GM21723 (cell line): Measurements from ENCODE around the gene BCKDHA.
"Not testable (repeated sequence)": the region's sequence is repeated elsewhere in the genome, so short reads cannot be mapped to it uniquely, and the experiment has no call there.

ENCODE experiments used
- ATAC-seq: cut with Tn5 transposase; IDR thresholded peaks from one replicate; pipeline ENCODE4 v1.9.1; 2021; ENCODE audit warnings: mild to moderate bottlenecking, moderate library complexity; ENCODE audit not compliant: unreplicated experiment

The BCKDHA gene

DNA sequence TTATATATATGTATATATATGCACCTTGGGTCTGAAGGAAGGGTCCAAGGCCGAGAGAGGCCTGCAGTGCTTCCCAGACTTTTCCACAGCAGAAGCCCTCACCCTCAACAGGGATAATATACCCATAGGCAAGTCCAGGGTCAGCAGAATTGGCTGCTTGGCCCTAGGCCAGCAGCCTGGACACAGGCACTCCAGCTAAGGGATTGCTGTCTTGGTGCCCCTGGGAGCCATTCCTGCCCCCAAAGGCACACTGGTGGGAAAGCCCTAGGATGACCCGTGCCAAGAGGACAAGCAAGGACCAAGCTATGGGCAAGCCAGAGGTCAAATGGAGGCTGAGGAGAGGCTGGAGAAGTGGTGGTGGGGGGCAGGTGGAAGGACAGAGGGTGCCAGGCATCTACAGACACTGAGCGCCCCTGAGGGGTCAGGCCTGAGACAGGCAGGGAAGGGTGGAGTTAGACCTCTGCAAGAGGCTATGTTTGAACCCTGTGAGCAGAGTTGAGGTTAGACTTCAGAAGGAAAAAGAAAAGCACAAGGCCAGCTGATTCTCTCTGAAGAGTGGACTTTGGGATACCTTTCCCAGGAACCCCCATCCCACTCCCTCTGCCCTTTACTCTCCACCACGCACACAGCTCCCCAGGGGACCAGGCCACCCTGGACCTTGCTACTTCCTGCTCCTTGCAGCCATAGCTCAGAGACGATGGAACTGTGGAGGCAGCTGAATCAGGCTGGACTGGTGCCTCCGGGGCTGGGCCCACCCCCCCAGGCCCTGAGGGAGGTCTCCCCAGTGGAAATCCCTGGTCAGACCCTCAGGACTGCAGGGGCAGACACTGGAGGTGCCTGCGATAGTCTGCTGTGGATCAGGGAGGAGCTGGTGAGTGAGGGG, 45.1 kb downstream of the BCKDHA start, which contains the start of gene ERICH4:
Gene ERICH4, plus strand, starts transcription at position 684 of the 883 bp plus-strand sequence. Its CDS starts 14 bp downstream, at position 698.
- ATAC-seq, result no peak

DNA sequence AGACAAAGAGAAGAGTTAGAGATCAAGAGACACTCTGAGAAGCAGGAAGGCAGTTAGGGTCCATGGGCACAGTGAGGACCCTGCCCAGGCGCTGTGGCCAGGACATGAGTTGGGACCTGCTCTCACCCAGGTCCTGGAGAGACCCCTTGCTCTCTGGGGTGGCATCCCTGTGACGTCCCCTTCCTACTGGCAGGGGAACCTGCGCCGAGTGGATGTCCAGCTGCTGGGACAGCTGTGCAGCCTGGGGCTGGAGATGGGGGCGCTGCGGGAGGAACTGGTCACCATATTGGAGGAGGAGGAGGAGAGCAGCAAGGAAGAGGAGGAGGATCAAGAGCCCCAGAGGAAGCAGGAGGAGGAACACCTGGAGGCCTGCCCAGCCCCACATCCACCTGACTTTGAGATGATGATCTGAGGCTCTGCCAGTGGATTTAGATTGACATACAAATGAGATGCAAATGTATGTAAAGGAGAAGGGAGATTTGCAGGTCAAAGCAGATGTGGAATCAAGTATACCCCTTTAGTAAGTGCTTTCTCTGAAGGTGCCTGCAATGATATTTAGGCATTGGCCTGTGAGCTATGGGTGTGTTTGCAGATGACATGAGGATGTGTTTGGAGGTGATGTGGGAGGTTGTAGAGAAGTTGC, 46.3 kb downstream of the BCKDHA start:
- no peak for ATAC-seq

DNA sequence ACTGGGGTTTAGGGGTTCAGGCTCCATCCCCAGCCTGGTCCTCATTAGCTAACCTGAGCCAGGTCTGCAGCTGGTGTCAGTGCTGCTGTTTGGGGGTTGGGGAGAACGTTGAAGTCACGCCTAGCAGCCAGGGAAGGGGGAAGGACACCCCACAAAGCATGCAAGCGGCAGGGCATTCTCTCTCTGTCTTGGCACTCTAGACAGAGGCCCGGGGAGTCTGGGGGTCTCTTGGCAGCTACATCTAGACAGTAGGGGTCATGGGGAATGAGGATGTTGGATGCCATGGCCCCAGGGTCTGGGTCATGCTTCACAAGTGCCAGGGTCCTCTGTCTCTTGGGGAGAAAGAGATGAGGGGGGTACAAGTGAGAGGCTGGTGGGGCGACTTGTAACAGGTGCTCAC, 48.0 kb downstream of the BCKDHA start:
- no peak for ATAC-seq

DNA sequence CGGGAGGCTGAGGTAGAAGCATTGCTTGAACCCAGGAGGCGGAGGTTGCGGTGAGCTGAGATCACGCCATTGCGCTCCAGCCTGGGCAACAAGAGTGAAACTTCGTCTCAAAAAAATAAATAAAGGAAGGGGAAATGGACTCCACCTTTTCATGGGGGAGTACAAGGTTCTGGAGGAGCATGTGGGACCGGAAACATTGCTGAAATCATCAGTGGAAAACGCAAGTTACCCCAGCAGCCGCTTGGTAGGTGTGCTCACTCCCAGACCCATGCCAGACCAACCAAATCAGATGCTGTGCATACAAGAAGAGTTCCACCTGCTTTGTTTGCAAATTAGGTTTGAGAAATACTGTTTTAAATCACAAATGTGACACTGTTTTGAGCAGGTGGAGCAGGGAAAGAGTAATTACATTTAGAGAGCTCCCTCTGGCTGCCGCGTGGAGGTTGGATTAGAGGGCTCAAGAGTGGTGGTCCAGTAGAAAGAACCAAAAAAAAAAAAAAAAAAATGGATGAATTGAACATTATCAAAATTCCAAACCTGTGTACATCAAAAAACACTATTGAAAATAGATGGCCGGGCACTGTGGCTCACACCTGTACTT, 50.2 kb downstream of the BCKDHA start:
- no peak for ATAC-seq

DNA sequence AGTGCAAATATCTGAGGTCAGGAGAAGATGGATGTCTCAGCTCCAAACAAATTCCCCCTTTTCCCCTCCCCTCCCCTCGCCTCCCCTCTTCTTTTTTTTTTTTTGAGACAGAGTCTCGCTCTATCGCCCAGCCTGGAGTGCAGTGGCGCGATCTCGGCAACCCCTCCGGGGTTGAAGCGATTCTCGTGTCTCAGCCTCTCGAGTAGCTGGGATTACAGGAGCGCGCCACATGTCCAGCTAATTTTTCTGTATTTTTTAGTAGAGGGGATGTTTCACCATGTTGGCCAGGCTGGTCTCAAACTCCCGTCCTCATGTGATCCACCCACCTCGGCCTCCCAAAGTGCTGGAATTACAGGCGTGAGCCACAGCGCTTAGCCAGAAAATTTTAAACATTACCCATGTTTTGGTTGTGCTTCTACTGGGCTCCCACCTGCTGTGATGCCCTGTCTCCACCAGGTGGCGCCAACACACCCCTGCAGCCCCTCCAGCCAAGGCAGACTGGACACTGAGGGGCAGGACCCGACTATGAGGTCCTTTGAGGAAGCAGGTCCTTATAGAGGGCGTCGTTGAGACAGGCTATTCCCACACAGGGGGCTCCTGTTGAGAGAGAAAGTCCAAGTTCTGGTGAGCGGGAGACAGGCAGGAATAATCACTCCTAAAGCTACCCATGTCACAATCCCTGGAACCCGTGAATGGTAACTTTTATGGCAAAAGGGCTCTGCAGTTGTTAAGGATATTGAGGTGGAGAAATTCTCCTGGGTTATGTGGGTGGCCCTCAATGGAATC, 51.7 kb downstream of the BCKDHA start:
- no peak for ATAC-seq

DNA sequence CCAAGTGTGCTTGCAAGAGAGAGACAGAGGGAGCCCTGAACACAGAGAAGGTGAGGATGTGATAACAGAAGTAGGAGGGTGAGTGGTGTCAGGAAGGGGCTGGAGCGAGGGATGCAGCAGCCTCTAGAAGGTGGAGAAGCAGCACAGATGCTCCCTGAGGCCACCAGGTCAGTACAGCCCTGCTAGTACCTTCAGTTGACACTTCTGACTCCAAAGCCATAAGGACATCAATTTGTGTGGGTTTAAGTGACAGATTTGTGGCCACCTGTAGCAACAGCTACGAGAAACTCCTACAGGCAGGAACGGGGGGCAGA, 52.2 kb downstream of the BCKDHA start:
- ATAC-seq, result no peak

DNA sequence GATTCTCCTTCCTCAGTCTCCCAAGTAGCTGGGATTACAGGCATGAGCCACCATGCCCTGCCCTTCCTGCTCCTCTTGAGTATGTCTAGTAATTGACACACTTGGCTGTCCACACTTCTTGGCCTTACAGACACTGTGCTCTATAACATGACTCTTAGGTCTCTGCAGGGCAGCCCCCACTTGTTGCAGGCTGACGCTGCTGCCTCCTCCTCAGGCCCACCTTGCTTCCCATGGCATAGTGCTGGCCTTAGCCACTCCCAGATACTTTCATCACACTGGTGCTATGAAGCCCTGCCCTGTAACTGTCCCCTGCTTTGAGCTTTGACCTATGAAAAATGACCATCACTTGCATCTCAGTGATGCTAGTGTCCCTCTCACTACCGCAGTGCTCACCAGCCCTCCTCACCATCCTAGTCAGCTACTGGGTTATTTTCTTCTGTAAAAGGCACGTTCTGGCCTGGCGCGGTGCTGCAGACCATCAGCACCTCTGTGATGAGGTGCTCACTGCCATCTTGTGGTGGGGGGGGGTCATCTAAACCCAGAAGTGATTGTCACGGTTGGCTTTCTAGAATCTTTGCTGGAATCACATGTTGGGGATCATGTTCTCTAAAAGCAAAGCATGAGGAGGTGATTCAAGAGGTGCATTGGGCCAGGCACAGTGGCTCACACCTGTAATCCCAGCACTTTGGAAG, 55.1 kb downstream of the BCKDHA start:
- ATAC-seq, result no peak

DNA sequence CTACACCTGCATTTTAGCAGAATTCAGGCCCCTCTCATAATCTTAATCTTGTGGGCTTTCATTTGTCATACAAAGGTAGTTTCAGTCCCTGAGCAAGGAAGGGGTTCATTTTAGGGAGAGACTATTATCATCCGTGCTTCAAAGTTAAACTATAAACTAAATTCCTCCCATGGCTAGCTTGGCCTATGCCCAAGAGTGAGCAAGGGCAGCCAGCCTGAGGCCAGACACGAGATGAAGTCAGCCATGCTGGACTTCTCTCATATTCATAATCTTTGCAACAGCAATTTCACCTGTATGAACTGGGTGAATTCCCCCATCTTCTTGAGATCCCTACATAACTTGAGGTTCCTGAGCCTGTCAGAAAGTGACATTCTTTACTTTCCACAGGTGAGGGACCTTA, 58.3 kb downstream of the BCKDHA start:
- ATAC-seq, result no peak

DNA sequence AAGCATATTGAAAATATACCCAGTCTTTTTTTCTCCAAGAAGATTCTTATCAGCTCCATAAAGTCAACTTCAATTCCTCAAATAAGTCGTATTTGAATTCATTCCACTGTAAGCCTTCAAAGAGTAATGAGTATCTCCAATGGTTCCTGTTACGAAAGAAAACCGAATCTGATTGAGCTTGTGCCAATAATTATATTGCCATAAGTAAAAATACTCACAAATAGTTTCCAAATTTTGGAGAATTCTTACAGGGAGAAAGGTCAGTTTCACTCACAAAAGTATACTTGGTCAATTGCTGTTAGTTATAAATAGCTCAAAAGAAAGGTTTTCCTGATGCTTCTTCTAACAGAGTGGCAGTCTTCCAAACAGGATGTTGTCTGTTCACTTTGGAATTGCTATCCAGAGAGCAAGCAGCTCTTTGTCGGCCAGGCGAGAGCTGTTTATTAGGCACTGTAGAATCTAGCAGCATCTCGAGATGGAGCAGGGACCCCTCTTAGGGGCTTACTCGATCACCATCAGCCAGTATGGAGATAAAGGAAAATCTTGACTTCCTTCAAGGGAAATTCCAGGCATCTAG, 58.8 kb downstream of the BCKDHA start:
- ATAC-seq, result no peak

DNA sequence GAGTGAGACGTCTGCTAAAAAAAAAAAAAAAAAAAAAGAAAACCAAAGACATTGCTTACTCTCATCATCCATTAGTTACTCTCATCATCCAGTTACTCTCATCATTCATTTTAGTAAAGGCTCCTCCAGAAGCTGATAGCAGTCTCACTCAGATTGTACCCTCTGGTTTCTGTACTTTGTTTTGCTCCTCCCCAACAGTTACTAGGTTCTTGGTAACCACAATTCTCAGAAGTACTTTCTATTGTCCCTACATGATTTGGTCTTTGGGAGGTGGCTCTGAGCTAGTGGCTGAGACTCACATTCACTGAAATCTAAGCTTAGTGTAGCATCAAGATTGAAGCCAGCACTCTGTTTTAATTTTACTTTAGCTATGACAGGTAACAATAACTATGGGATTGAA, 59.6 kb downstream of the BCKDHA start:
- peak; percentile 59 for ATAC-seq

DNA sequence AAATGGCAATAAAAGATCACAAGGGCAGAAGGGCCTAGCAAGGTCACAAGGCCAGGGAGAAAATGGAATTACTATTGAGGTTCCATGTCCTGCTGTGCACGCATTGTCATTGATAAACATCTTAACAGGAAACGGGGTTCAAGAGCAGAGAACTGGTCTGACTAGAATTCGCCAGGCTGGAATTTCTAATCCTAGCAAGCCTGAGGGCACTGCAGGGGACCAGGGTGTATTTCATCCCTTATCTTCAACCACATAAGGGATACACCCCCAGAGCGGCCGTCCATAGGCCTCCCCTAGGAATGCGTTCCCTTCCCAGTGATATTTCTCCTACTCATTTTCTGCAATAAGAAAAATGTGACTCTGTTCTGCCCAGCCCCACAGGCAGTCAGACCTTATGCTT, 64.9 kb downstream of the BCKDHA start:
- ATAC-seq, result no peak

DNA sequence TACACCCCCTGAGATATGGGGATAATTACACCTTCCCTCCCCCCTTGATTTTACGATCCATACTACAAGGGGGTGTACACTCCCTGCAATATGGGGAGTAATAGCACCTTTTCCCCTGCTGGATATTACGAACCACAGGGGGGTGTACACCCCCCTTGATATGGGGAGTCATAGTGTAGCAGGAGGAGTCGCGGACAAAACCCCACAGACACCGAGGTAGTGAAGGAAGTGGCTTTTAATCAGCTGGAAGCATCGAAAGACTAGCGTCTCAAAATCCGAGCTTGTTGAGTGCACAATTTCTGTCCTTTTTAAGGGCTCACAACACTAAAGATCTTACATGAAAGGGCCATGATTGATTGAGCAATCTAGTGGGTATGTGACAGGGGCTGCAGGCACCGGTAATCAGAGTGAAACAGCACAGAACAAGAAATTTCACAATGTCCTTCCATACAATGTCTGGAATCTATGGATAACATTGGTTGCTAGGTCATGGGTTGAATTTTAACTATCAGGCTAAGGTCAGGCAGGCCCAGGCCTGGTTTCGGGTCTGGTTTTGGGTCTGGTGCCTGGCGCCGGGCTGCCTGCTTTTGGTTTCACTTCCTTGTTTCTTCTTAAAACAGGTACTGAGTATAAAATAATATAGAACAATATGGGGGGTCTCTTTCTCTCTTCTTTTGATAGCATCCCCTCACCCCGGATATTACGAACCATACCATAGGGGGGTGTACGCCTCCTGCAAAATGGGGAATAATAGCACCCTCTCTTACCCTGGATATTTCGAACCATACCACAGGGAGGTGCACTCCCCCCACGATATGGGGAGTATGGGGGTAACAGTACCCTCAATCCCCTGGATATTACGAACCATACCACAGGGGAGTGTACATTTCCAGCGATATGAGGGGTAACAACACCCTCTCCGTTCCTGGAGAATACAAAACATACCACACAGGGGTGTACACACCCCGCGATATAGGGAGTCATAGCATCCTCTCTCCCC, 65.9 kb downstream of the BCKDHA start:
- ATAC-seq, result not testable (repeated sequence)
